GM13977 (cell line): ENCODE results near the gene SERPINH1.

Experiments used
- DNase-seq: peaks from one replicate; pipeline ENCODE4 v3.0.0; 2012; ENCODE audit warnings: low spot score
- CTCF ChIP-seq: IDR thresholded peaks from 2 replicates; pipeline ENCODE4 v1.5.1; 2012; ENCODE audit warnings: mild to moderate bottlenecking, control low read depth; ENCODE audit not compliant: insufficient read depth; ENCODE audit errors: extremely low read depth, missing control alignments
- in situ Hi-C: fragments of 300-500 bp; cut with MboI; formaldehyde crosslinking; loops from one replicate; pipeline ENCODE4 v1.12.0; 2022; ENCODE audit warnings: low sequenced_read_pairs, low pct_unique_long_range_greater_than_20kb, mixed read lengths, inconsistent platforms; ENCODE audit not compliant: unreplicated experiment

The SERPINH1 gene

DNA sequence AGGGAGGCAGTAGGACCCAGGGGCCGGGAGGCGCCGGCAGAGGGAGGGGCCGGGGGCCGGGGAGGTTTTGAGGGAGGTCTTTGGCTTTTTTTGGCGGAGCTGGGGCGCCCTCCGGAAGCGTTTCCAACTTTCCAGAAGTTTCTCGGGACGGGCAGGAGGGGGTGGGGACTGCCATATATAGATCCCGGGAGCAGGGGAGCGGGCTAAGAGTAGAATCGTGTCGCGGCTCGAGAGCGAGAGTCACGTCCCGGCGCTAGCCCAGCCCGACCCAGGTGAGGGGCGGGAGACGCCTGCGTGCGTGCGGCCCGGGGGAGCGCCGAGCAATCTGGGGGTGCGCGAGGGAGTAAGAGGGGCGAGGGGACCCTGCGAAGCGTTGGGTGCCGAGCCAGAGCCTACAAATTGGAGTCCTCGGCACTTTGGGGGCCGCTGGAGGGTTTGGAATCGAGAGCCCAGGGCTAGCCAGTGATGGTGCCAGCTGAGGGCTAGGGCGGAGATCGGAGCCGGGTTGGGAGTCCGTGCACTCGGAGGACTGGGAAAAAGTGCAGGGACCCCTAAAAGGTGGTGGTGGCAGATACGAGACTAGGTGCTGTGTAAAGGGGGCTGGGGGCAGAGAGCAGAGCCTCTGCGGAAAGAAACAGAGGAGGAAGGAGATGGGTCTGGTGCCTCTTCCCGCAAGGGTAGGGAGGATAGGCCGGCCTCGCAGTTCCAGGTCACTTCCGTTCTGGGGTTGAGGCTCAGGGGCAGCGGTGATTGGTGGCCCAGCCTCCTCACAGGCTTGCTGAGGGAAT lies at the start of gene SERPINH1:
Gene SERPINH1, plus strand, starts transcription at position 206 of the 788 bp plus-strand sequence. CDS start 4,097 bp downstream, outside the sequence.
- DNase-seq: peak; percentile 93
- in situ Hi-C loops: no loop called here
- TF ChIP-seq CTCF: no peak

GRCh38 chr11:75513250-75513649 lies 48.8 kb upstream of the SERPINH1 start:
- no peak for DNase-seq
- TF ChIP-seq CTCF: no peak
- in situ Hi-C loops: no loop called here

DNA sequence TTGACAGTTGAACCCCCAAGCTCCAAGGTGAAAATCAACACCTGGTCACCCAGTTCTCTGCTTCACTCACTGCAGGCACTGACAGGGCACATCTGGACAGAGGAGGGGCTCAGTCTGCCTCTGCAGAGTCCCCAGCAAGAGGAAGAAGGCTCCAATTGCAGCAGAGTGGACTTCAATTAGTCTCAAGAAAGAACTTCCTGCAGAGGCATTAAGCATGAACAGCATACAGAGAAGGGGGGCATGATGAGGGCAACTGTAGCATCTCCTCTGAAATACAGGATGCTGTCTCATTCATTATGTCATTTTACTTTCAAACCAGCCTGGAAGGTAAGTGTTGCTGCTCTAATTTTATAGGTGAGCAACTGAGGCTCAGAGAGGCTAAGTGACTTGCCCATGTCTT lies 47.5 kb upstream of the SERPINH1 start:
- no peak for DNase-seq
- TF ChIP-seq CTCF: no peak
- in situ Hi-C loops: no loop called here

DNA sequence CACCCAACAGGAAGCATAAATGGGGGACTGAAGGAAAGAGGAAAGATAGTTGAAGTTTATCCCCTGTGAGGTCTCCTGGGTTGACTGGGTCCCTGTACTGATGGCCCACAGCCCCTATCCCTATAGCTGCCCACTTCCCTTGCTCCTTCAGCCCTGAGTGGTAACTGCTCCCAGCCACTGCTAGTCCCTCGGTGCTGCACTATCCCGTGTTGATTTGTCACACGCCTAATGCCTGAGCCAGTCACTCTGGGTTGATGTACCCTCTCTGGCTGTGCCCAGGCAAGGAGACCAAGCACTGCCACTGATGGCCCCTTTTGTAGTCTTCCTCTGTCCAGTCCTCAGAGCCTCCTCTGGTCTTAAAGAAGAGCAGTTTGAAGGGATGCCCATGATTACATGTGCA lies 45.9 kb upstream of the SERPINH1 start:
- no peak for TF ChIP-seq CTCF

DNA sequence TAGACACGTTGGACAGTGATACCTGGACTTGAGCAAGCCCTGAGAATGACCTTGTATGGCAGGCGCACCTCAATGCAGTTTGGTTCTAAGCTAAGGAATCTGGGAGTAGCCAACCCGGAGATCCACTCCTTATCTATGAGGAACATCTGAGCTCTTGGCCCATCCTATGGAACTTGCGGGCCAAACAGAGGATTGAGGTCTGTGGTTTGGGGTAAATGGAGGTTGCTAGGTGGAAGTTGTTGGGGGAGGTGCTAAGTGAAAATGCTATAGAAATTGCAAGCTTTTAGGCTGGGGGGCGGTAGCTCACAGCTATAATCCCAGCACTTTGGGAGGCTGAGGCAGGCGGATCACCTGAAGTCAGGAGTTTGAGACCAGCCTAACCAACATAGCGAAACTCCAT lies 45.2 kb upstream of the SERPINH1 start:
- TF ChIP-seq CTCF: no peak
- DNase-seq: no peak
- in situ Hi-C loops: no loop called here

More for the DNA sequence above, 45.9 kb upstream of the SERPINH1 start:
- no peak for DNase-seq
- in situ Hi-C loops: no loop called here

DNA sequence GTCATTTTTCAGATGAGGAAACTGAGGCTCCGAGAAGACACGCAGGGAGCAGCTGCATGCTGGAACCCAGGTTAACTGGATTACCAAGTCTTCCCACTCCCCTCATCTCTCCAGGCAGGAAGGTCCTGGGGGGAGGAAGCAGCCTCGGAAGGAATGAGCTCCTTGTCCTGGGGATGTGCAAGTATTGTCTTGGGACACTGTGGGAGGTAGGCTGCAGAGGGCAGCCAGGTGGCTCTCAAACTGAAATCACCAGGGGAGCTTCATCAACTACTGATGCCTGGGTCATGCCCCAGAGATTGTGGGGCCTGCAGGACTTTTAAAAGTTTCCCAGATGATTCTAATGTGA lies 43.9 kb upstream of the SERPINH1 start:
- DNase-seq: no peak
- TF ChIP-seq CTCF: no peak
- in situ Hi-C loops: no loop called here
